HG02642 (cell line): ENCODE results near the gene PCCA.
A peak's percentile ranks its signal among the peaks of the same experiment; 100 is the strongest.
"Not testable (repeated sequence)": the region's sequence is repeated elsewhere in the genome, so short reads cannot be mapped to it uniquely, and the experiment has no call there.

Experiments
- ATAC-seq: cut with Tn5 transposase; IDR thresholded peaks from one replicate; pipeline ENCODE4 v1.9.1; 2021; ENCODE audit warnings: mild to moderate bottlenecking; ENCODE audit not compliant: unreplicated experiment, poor library complexity

Gene PCCA

DNA sequence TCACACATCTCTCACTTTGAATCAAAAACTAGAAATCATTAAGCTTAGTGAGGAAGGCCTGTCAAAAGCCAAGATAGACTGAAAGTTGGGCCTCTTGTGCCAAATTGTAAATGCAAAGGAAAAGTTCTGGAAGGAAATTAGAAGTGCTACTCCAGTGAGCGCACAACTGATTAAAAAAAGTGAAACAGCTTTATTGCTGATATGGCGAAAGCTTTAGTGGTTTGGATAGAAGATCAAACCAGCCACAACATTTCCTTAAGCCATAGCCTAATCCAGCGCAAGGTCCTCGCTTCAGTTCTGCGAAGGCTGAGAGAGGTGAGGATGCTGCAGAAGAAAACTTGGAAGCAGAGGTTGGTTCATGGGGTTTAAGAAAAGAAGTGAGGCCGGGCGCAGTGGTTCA is 7.6 kb downstream of the PCCA start:
- no peak for ATAC-seq

DNA sequence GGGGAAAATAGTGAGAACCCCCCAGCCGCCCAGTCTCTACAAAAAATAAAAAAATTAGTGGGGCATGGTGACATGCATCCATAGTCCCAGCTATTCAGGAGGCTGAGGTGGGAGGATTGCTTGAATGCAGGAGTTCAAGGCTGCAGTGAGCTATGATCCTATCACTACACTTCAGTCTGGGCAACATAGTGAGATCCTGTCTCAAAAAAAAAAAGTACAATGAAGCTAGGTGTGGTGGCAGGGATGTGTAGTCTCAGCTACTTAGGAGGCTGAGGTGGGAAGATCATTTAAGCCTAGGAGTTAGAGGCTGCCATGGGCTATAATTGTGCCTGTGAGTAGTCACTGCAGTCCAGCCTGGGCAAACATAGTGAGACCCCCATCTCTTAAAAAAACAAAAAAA is 8.9 kb downstream of the PCCA start:
- no peak for ATAC-seq

DNA sequence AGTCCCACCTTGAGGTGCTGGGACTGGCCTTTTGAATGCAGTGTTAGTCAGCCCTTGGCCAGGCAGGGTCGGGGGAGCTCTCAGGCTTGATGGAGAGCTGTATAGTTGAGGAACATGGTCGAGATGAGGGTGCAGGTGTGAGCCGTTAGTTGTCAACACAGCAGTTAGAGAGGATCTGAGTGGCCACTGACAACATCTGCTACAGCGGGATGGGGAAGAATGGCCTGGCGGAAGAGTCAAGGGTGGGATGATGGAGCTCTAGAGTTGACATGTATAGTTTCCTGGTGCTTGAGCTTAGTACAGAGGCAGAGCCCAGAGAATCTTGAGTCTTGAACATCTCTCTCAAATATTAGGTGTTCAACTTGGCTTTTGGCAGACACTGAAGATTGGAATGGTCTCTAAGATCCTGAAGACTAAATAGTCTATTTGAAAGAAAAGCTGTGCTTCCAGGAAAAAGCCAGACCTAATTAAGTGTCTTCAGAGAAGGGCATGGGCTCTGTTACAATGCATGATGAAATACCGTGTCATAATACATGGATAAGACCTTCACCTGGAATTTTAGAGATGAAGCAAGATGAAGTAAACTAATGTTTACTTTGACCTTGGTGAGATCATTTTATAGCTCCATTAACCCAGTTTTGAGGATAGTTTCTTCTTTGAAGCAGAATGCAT is 9.7 kb downstream of the PCCA start:
- ATAC-seq = no peak

GRCh38 chr13:100099117-100099445 is 10.2 kb downstream of the PCCA start:
- ATAC-seq = not testable (repeated sequence)

- ATAC-seq = no peak
These were observed 11.4 kb downstream of the PCCA start for GRCh38 chr13:100100115-100100879.

GRCh38 chr13:100102042-100102441 is 13.1 kb downstream of the PCCA start:
- no peak for ATAC-seq

GRCh38 chr13:100106005-100106404 is 17.1 kb downstream of the PCCA start:
- no peak for ATAC-seq

DNA sequence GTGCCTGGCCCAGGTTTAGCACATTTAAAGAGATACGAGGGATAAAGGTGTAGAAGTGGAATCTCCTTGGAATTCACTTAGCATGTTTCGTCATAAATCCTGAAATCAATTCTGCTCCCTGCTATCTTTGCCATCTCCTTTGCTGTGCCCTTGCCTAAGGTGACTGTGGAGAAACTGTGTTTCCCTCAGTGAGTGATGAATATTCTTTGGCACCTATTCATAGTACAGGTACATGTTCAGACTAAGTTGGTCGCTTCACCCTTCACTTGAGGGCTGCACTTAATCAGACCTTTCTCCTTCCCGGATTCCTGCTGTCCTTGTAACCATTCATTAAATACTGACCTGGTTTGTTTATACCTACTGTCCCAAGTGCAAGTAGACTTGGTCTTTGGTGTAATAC is 17.8 kb downstream of the PCCA start:
- ATAC-seq = no peak

DNA sequence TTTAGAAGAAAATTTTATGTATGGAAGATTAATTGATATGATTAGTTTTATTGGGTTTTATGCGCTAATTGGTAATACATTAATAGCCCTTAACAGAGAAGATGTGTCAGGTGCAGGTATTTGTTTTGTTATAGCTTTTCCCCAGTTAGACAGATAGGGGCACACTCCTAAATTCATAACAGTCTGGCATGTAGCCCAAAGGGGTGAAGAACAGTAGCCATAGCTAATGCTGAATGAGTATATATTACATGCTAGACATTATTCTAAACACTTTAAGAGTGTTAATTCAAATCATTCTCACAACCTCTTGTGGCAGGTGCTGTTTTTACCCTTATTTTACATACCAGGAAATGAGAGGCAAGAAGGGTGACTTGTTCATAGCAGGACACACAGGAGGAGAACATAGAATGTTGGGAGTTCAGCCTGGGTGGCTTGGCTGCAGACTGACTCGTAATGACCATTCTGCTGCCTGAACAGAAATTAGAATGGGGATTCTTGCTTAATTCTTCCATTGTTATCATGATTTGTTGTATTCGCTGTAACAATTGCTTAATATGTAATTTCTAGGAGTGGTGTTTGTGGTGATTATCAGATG is 20.1 kb downstream of the PCCA start:
- peak; percentile 80 for ATAC-seq

- ATAC-seq = no peak
These were observed 21.4 kb downstream of the PCCA start for GRCh38 chr13:100110269-100110668.

GRCh38 chr13:100112186-100112838 is 23.4 kb downstream of the PCCA start:
- ATAC-seq = no peak

GRCh38 chr13:100115693-100116254 is 26.9 kb downstream of the PCCA start:
- ATAC-seq = no peak

- no peak for ATAC-seq
These were observed 35.4 kb downstream of the PCCA start for GRCh38 chr13:100124265-100124664.

- no peak for ATAC-seq
These were observed 37.1 kb downstream of the PCCA start for GRCh38 chr13:100125946-100126345.

DNA sequence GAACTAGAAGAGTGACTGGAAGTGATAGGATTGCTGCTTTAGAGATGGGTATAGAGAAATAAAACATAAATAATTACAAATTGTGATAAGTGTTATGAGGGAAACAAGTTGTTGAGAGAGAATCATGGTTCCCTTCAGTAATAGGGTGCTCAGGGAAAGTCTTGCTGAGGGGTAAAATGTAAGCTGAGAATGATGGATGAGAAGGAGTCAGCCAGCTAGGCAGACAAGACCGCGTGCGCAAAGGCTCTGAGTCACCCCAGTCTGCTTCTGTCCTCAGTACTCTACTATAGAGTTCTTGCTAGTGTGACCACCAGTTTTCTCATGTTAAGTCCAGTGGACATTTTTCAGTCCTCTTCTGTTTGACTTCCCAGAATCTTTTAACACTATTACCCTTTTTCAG is 39.5 kb downstream of the PCCA start:
- no peak for ATAC-seq

DNA sequence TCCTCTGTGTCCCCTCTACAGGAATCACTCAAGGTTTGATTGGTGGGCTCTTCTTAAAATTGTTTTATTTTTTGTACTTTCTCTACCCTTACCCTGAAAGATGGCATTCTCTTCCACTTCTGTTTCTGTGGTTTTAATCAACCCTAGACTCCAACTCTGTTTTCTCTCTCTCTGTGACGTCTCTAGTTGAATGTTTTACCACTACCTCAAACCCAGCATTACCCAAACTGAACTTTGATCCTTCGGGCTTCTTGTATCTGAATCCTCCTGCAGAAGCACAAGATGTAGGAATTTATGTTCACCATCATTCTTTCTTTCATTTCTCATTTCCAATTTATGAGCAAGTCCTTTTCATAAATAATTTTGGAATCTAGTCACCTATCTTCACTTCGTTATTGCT is 39.9 kb downstream of the PCCA start:
- ATAC-seq = no peak

DNA sequence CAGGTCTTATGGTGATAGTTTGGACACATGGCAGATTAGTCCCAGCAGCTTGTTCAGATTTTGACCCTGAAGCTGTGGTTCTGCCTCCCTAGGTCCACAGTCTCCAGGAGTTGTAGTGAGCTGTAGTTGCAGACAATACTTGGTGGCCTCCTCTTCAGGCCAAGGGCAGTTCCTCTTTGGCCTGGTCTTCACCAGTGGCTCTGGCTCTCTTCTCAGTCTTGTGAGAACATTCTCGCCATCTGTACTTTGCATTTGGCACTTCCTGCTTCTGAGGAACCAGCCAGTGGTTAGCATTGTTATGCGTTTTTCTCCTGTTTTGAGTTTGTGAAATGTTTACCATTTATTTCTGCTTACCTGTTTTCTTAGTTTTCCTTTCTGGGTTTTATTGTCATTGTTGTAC is 40.7 kb downstream of the PCCA start:
- peak; percentile 81 for ATAC-seq

GRCh38 chr13:100130092-100130491 is 41.2 kb downstream of the PCCA start:
- ATAC-seq = no peak

DNA sequence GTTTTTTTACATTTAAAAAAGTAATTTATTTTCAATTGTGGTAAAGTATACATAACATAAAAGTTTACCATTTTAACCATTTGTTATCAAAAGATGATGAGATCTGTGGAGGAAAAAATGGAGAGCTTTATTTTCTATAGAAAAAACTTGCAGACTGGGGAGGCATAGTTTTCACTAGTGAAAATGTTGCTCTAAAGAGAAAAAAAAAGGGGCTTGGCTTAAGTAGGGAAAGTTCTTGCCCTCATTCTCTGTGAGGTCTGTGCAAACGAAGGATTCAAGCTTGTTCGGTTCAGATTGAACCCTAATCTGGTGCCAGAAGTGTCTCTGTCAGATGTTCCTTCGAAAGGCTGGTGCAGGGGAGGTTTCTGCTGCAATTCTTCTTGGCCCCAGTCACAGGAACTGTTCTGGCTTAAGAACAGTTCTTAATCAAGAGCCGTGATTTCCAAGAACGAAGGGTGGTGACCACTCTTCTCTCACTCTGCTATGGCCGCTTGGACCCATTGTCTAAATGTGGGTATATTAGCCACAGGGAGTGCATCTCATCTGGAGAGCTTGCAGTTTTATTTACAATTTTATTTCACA is 42.1 kb downstream of the PCCA start:
- ATAC-seq = no peak

DNA sequence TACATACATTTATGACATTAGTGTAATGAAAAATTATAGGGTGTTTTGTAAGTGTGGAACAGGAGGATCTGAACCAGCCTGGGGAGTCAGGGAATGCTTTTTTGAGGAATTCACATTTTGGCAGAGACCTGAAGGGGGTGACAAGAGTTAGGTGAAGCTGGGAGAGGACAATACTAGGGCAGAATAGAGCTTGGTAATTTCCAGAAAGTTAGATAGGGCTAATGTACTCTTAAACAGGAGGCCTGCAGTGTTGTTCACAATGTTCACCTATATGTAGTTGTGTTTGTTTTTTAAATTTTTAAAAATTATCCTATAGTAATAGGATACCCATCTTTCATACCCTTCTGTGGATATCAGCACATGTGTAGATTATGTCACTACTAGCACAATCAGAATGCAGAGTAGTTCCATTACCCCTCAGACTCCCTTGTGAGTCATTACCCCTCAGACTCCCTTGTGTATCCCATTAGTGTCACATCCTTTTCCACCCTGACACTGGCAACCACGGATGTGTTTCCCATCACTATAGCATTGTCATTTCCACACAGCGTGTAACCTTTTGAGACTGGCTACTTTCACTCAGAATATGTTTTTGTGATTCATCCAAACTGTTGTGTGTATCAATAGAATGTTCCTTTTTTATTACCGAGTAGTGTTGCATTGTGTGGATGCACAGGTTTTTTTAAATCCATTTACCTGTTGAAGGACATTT is 43.1 kb downstream of the PCCA start:
- ATAC-seq = peak; percentile 56
